DND-41 (cell line): ENCODE results near the gene PDE6B.

ENCODE experiments used
- EZH2 ChIP-seq: IDR thresholded peaks from 3 replicates; pipeline ENCODE4 v1.6.1; 2012; ENCODE audit warnings: borderline replicate concordance, low read depth, mild to moderate bottlenecking, moderate library complexity, low read length, inconsistent platforms; ENCODE audit not compliant: severe bottlenecking
- TF ChIP-seq, protein P1 (sequence below): IDR thresholded peaks from 2 replicates; pipeline ENCODE4 v1.5.1; 2012; ENCODE audit warnings: borderline replicate concordance, low read length, moderate library complexity, mild to moderate bottlenecking; ENCODE audit not compliant: poor library complexity, severe bottlenecking; ENCODE audit errors: extremely low read depth

DNA sequence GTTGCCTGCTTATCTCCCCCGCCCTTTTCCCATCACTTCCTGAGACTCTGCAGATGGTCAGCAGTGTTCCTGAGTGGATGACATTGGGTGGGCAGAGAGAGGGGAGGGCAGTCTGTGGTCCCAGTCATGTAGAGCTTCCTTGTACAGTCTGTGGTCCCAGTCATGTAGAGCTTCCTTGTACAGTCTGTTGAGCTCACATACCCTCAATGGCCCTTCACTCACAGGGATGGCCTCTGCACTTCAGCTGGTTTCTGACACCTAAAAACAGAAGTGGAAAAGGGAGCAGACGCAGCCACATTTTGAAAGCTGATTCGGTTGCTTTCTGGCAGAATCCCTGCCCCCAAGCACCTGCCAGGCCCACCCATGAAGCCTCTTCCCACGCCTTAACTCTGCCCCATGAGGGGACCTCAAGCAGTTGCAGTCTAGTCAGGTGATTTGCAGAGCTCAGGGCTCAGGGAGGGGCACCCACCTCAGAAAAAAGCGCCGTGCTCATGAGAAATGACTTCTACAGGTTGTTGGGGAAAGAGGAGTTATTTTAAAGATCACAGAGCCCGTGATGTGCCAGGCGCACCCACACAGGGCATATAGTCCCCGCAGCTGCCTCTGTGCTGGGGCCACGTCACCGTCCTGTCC lies 45.7 kb upstream of the PDE6B start:
- TF ChIP-seq, protein P1, sequence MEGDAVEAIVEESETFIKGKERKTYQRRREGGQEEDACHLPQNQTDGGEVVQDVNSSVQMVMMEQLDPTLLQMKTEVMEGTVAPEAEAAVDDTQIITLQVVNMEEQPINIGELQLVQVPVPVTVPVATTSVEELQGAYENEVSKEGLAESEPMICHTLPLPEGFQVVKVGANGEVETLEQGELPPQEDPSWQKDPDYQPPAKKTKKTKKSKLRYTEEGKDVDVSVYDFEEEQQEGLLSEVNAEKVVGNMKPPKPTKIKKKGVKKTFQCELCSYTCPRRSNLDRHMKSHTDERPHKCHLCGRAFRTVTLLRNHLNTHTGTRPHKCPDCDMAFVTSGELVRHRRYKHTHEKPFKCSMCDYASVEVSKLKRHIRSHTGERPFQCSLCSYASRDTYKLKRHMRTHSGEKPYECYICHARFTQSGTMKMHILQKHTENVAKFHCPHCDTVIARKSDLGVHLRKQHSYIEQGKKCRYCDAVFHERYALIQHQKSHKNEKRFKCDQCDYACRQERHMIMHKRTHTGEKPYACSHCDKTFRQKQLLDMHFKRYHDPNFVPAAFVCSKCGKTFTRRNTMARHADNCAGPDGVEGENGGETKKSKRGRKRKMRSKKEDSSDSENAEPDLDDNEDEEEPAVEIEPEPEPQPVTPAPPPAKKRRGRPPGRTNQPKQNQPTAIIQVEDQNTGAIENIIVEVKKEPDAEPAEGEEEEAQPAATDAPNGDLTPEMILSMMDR, result no peak
- TF ChIP-seq EZH2, result no peak
